ENCODE results near the gene RTN1. TPM values are rescaled to one million over a fixed set of nuclear protein-coding genes. Genes with fewer than 3 reads are reported as not detected.
A peak's percentile ranks its signal among the peaks of the same experiment; 100 is the strongest.

Gene RTN1
- total and polyA plus RNA-seq, 2 donors, result 1.6 to 1.9 TPM

DNA sequence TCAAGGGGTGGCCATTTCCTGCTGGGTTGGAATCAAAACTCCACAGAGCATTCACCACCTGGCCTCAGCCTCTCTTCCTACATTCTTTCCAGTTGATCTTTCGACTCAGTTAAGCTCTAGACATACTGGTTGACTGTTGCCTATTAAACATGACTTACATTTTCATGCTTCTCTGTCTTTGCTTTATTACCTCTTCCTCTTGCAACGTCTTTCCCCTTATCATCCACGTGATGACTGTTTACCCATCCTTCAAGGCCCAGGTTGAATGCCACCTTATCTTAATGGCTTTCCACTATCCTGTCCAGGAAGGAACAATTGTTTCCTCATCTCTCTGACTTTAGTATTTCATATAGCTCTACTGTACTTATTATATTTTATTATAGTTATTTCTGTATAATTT, 269.5 kb downstream of the RTN1 start:
- Histone ChIP-seq H3K4me1 (ENCODE audit: control insufficient read depth in 2 of 2, insufficient read depth in 2 of 2, low read length in 2 of 2) (no peaks in the 10 kb centered on the region), H3K9me3 (ENCODE audit: control insufficient read depth in 2 of 2, insufficient read depth in 1 of 2, low read length in 1 of 2) (no peaks in the 10 kb centered on the region), H3K4me3 (ENCODE audit: low read length in 2 of 2) (no peak overlapping the region), H3K27ac (ENCODE audit: low read depth in 1 of 2, low read length in 1 of 2) (no peak overlapping the region), H3K27me3 (ENCODE audit: control insufficient read depth in 2 of 2, insufficient read depth in 1 of 2, low read length in 1 of 2) (no peaks in the 10 kb centered on the region), H3K36me3 (ENCODE audit: control insufficient read depth in 2 of 2, insufficient read depth in 2 of 2, low read length in 1 of 2) (no peaks in the 10 kb centered on the region)
- WGBS, result 65% methylated on average over 3 of the region's 3 CpGs
- DNase-seq (ENCODE audit: low read depth in 6 of 9, low spot score in 9 of 9), result no peak

DNA sequence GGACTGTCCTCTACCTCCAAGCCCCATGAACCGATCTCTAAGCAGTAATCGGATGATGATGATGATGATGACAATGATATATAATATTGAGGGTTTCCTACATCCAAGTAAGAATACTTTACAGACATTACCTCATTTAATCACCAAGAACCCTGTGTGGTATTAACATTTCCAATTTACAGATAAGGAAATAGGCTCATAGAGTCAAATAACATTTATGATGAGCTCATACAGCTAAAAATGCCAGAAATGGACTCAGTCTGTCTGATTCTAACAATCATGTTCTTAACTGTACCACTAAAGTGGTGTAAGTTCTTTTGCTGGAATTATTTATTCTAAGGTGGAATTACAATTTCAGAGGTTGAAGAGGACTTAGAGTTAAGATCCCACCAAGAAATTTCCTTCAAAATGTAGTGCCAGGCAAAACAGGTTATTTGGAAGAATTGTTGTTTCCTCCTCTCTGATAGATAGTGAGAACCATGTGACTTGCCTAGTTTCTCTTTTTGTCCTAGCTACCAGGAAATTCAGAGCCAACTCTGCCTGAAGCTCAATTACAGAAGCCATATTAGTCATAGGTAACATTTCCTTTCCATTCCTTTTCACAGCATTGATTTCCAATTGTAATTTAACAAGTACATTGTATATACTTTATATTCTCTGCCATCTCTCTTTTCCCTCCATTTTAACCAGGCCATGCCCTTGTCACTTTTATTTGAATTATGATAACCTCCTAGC, 270.2 kb downstream of the RTN1 start:
- Histone ChIP-seq H3K4me1 (ENCODE audit: control insufficient read depth in 2 of 2, insufficient read depth in 2 of 2, low read length in 2 of 2) (no peaks in the 10 kb centered on the region), H3K9me3 (ENCODE audit: control insufficient read depth in 2 of 2, insufficient read depth in 1 of 2, low read length in 1 of 2) (no peaks in the 10 kb centered on the region), H3K27me3 (ENCODE audit: control insufficient read depth in 2 of 2, insufficient read depth in 1 of 2, low read length in 1 of 2) (no peaks in the 10 kb centered on the region), H3K4me3 (ENCODE audit: low read length in 2 of 2) (no peak overlapping the region), H3K27ac (ENCODE audit: low read depth in 1 of 2, low read length in 1 of 2) (no peak overlapping the region), H3K36me3 (ENCODE audit: control insufficient read depth in 2 of 2, insufficient read depth in 2 of 2, low read length in 1 of 2) (no peaks in the 10 kb centered on the region)
- DNase-seq (ENCODE audit: low read depth in 6 of 9, low spot score in 9 of 9), result no peak
- 95% methylated on average over 2 of the region's 2 CpGs for WGBS

GRCh38 chr14:59595071-59595470, 275.5 kb downstream of the RTN1 start:
- 93% methylated on average over 6 of the region's 6 CpGs for WGBS
- Histone ChIP-seq H3K4me3 (ENCODE audit: low read length in 2 of 2) (no peak overlapping the region), H3K36me3 (ENCODE audit: control insufficient read depth in 2 of 2, insufficient read depth in 2 of 2, low read length in 1 of 2) (no peaks in the 10 kb centered on the region), H3K4me1 (ENCODE audit: control insufficient read depth in 2 of 2, insufficient read depth in 2 of 2, low read length in 2 of 2) (no peaks in the 10 kb centered on the region), H3K27ac (ENCODE audit: low read depth in 1 of 2, low read length in 1 of 2) (no peak overlapping the region), H3K27me3 (ENCODE audit: control insufficient read depth in 2 of 2, insufficient read depth in 1 of 2, low read length in 1 of 2) (no peaks in the 10 kb centered on the region), H3K9me3 (ENCODE audit: control insufficient read depth in 2 of 2, insufficient read depth in 1 of 2, low read length in 1 of 2) (peaks cover 0 to 4% of the 10 kb centered on the region in 2 donors)
- no peak for DNase-seq (ENCODE audit: low read depth in 6 of 9, low spot score in 9 of 9)

- peaks cover 0 to 4% of the 10 kb centered on the region in 2 donors for H3K9me3 ChIP-seq (ENCODE audit: control insufficient read depth in 2 of 2, insufficient read depth in 1 of 2, low read length in 1 of 2)
- H3K4me1 ChIP-seq (ENCODE audit: control insufficient read depth in 2 of 2, insufficient read depth in 2 of 2, low read length in 2 of 2), result no peaks in the 10 kb centered on the region
- no peak for DNase-seq (ENCODE audit: low read depth in 6 of 9, low spot score in 9 of 9)
- no peaks in the 10 kb centered on the region for H3K27me3 ChIP-seq (ENCODE audit: control insufficient read depth in 2 of 2, insufficient read depth in 1 of 2, low read length in 1 of 2)
- 96% methylated on average over 5 of the region's 5 CpGs for WGBS
- H3K36me3 ChIP-seq (ENCODE audit: control insufficient read depth in 2 of 2, insufficient read depth in 2 of 2, low read length in 1 of 2), result no peaks in the 10 kb centered on the region
- H3K4me3 ChIP-seq (ENCODE audit: low read length in 2 of 2), result no peak overlapping the region
- H3K27ac ChIP-seq (ENCODE audit: low read depth in 1 of 2, low read length in 1 of 2), result no peak overlapping the region
Observed at GRCh38 chr14:59591641-59592370, 278.8 kb downstream of the RTN1 start.

GRCh38 chr14:59588101-59588500, 282.5 kb downstream of the RTN1 start:
- Histone ChIP-seq H3K27me3 (ENCODE audit: control insufficient read depth in 2 of 2, insufficient read depth in 1 of 2, low read length in 1 of 2) (no peaks in the 10 kb centered on the region), H3K27ac (ENCODE audit: low read depth in 1 of 2, low read length in 1 of 2) (no peak overlapping the region), H3K4me1 (ENCODE audit: control insufficient read depth in 2 of 2, insufficient read depth in 2 of 2, low read length in 2 of 2) (no peaks in the 10 kb centered on the region), H3K9me3 (ENCODE audit: control insufficient read depth in 2 of 2, insufficient read depth in 1 of 2, low read length in 1 of 2) (peaks cover 0 to 4% of the 10 kb centered on the region in 2 donors), H3K4me3 (ENCODE audit: low read length in 2 of 2) (no peak overlapping the region), H3K36me3 (ENCODE audit: control insufficient read depth in 2 of 2, insufficient read depth in 2 of 2, low read length in 1 of 2) (no peaks in the 10 kb centered on the region)
- DNase-seq (ENCODE audit: low read depth in 6 of 9, low spot score in 9 of 9), result no peak
- WGBS, result 96% methylated on average over 3 of the region's 3 CpGs

DNA sequence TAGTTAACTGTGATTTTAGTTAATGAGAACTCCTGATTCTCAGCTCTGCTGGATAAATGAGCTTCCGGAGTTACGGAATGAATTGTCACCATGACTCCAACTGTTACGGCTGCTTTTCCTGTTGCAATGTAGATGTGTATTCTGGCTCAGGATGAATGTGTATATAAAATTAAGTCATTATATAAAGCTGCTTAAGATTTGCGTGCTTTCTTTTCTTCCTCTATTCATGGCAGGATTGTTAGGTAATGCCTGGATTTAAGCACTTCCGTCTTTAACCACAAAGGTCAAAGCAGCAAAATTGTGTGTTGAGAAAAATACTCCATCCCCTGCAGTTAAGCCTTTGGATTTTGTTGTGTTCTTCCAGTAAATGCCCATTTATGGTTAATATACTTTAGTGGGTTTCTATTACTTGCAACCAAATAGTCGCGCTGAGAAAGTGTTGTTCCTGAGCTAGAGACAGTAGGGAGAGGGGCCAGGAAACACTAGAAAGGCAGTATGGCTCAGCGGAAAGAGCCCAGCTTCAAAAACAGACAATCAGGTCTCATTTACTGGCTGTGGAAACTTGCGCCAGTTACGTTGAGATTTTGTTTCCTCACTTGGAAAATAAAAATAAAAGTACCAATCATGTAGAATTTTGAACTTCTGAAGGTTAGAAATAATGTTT, 284.6 kb downstream of the RTN1 start:
- 29% methylated on average over 10 of the region's 10 CpGs for WGBS
- DNase-seq (ENCODE audit: low read depth in 6 of 9, low spot score in 9 of 9), result no peak
- Histone ChIP-seq H3K27ac (ENCODE audit: low read depth in 1 of 2, low read length in 1 of 2) (no peak overlapping the region), H3K36me3 (ENCODE audit: control insufficient read depth in 2 of 2, insufficient read depth in 2 of 2, low read length in 1 of 2) (no peaks in the 10 kb centered on the region), H3K4me1 (ENCODE audit: control insufficient read depth in 2 of 2, insufficient read depth in 2 of 2, low read length in 2 of 2) (no peaks in the 10 kb centered on the region), H3K27me3 (ENCODE audit: control insufficient read depth in 2 of 2, insufficient read depth in 1 of 2, low read length in 1 of 2) (no peaks in the 10 kb centered on the region), H3K4me3 (ENCODE audit: low read length in 2 of 2) (peak overlapping the region in 1 of 2 donors; percentile 11), H3K9me3 (ENCODE audit: control insufficient read depth in 2 of 2, insufficient read depth in 1 of 2, low read length in 1 of 2) (no peaks in the 10 kb centered on the region)

DNA sequence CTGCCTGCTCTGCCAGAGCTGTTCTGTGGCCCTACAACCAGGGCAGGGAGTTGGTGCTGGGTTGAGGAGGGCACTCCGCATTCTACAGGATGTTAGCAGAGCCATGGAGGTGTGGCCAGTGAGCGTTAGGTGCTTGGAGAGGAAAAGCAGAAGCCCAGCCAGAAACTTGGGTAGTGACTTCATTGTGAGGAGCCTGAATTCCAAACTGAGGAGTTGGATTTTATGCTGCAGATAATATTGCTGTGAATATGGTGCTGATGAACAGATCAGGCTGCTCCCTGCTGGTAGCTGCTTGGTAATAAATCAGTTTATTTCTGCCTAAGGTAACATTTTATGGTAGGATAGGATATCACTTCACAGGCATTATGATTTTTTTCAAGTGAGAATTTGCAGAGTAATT, 286.8 kb downstream of the RTN1 start:
- no peaks in the 10 kb centered on the region for H3K27me3 ChIP-seq (ENCODE audit: control insufficient read depth in 2 of 2, insufficient read depth in 1 of 2, low read length in 1 of 2)
- H3K4me3 ChIP-seq (ENCODE audit: low read length in 2 of 2), result no peak overlapping the region
- 68% methylated on average over 2 of the region's 2 CpGs for WGBS
- H3K4me1 ChIP-seq (ENCODE audit: control insufficient read depth in 2 of 2, insufficient read depth in 2 of 2, low read length in 2 of 2), result no peaks in the 10 kb centered on the region
- no peaks in the 10 kb centered on the region for H3K9me3 ChIP-seq (ENCODE audit: control insufficient read depth in 2 of 2, insufficient read depth in 1 of 2, low read length in 1 of 2)
- DNase-seq (ENCODE audit: low read depth in 6 of 9, low spot score in 9 of 9), result no peak
- H3K36me3 ChIP-seq (ENCODE audit: control insufficient read depth in 2 of 2, insufficient read depth in 2 of 2, low read length in 1 of 2), result no peaks in the 10 kb centered on the region
- H3K27ac ChIP-seq (ENCODE audit: low read depth in 1 of 2, low read length in 1 of 2), result no peak overlapping the region

DNA sequence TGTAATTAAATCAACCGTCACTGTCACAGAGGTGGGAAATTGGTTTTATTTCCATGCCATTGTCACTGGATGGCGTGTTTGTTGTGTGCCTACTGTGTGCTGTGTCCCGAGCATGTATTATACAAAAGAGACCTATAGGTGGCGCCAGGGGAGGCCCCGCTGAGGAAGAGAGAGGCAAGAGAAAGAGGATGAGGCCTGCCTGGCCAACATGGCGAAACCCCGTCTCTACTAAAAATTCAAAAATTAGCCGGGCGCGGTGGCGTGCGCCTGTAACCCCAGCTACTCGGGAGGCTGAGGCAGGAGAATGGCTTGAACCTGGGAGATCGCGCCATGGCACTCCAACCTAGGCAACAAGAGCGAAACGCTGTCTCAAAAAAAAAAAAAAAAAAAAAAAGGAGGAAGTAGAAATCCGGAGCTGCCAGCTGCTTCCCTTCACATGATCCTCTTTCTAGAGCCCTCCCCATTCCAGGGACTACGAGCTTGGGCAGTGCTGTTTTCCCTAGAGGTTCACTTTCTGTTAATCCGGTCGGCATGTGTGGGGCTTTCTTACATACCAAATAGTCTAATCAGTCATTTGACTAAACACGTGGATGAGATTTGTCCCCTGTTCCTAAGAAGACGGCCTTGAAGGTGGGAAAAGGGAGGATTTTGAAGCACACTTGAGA, 287.6 kb downstream of the RTN1 start:
- Histone ChIP-seq H3K4me3 (ENCODE audit: low read length in 2 of 2) (no peak overlapping the region), H3K9me3 (ENCODE audit: control insufficient read depth in 2 of 2, insufficient read depth in 1 of 2, low read length in 1 of 2) (no peaks in the 10 kb centered on the region), H3K4me1 (ENCODE audit: control insufficient read depth in 2 of 2, insufficient read depth in 2 of 2, low read length in 2 of 2) (no peaks in the 10 kb centered on the region), H3K27ac (ENCODE audit: low read depth in 1 of 2, low read length in 1 of 2) (no peak overlapping the region), H3K27me3 (ENCODE audit: control insufficient read depth in 2 of 2, insufficient read depth in 1 of 2, low read length in 1 of 2) (no peaks in the 10 kb centered on the region), H3K36me3 (ENCODE audit: control insufficient read depth in 2 of 2, insufficient read depth in 2 of 2, low read length in 1 of 2) (no peaks in the 10 kb centered on the region)
- WGBS, result 71% methylated on average over 23 of the region's 23 CpGs
- no peak for DNase-seq (ENCODE audit: low read depth in 6 of 9, low spot score in 9 of 9)

- DNase-seq (ENCODE audit: low read depth in 6 of 9, low spot score in 9 of 9), result no peak
- Histone ChIP-seq H3K4me1 (ENCODE audit: control insufficient read depth in 2 of 2, insufficient read depth in 2 of 2, low read length in 2 of 2) (no peaks in the 10 kb centered on the region), H3K36me3 (ENCODE audit: control insufficient read depth in 2 of 2, insufficient read depth in 2 of 2, low read length in 1 of 2) (no peaks in the 10 kb centered on the region), H3K9me3 (ENCODE audit: control insufficient read depth in 2 of 2, insufficient read depth in 1 of 2, low read length in 1 of 2) (no peaks in the 10 kb centered on the region), H3K27ac (ENCODE audit: low read depth in 1 of 2, low read length in 1 of 2) (no peak overlapping the region), H3K27me3 (ENCODE audit: control insufficient read depth in 2 of 2, insufficient read depth in 1 of 2, low read length in 1 of 2) (no peaks in the 10 kb centered on the region), H3K4me3 (ENCODE audit: low read length in 2 of 2) (no peak overlapping the region)
- 97% methylated on average over 3 of the region's 3 CpGs for WGBS
Observed at GRCh38 chr14:59582161-59582560, 288.4 kb downstream of the RTN1 start.
